ENCODE data around the gene DDX49.

GRCh38 chr19:18908917-18909619 lies 10.4 kb upstream of the DDX49 start:
- TF ChIP-seq CTCF (IDR thresholded peaks at IDR 0.05) (no peak), POLR2A (IDR thresholded peaks at IDR 0.05) (no peak)

All from upper lobe of left lung (tissue), 4 donors.